ENCODE measurements around the gene MEGF11.

The MEGF11 gene

DNA sequence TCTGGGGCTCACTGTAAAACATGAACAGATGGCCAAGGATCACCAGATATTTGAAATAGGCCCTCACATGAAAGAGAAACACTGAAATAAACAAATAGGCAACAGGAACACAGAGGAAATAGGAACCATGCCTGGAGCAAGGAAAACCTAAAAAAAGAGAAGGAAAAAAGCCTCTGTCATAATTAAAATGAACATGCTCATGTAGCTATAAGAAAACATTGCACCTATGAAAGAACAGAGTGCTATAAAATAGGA, 281.9 kb downstream of the MEGF11 start:
- H3K36me3 ChIP-seq (ENCODE audit: control insufficient read depth, insufficient read depth, low read length), result no peaks in the 10 kb centered on the region
- no peaks in the 10 kb centered on the region for H3K9me3 ChIP-seq (ENCODE audit: control insufficient read depth, insufficient read depth, low read length)
- H3K4me3 ChIP-seq (ENCODE audit: low read depth, low read length), result no peak overlapping the region
- H3K4me1 ChIP-seq (ENCODE audit: control insufficient read depth, insufficient read depth, low read length), result peaks cover 7% of the 10 kb centered on the region
- no peaks in the 10 kb centered on the region for H3K27me3 ChIP-seq (ENCODE audit: control insufficient read depth, insufficient read depth, low read length)
- no peak overlapping the region for H3K9ac ChIP-seq (ENCODE audit: low read depth, low read length)

DNA sequence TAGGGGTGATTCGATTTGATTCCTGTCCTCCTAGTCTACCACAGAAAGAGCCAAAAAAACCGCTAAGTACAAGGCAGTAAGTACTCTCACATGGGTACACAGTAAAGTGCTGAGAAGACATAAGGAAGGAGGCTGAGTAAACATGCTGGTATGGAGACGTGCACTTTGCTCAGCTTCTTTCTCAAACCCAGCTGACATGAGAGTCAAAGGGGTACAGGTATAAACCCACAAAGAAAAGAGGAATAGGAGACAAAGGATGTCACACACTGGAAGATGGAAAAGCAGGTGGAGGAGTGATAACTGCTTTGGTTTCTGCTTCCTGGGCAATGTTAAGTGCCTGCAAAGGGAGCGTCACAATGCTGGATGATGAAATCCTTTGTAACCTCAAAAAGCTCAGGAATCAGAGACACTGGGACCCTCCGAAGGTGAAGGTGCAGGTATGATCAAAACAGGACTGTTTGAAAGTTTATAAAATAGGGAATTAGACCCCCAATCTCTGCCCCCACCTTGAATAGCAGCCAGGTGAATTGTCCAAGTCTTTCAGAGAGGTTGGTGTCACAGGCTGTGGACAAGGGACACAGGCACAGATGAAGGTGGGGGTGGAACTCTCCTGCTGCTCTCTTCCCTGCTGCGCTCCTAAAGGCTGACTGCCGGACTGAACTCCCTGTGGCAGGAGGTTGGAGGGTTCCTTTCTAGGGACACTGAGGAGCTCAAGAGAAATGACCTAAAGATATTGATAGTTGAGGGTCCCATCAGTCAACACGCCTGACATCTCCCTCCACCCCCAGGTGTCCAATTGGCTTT, 282.4 kb downstream of the MEGF11 start:
- H3K9me3 ChIP-seq (ENCODE audit: control insufficient read depth, insufficient read depth, low read length), result no peaks in the 10 kb centered on the region
- H3K27me3 ChIP-seq (ENCODE audit: control insufficient read depth, insufficient read depth, low read length), result no peaks in the 10 kb centered on the region
- peaks cover 7% of the 10 kb centered on the region for H3K4me1 ChIP-seq (ENCODE audit: control insufficient read depth, insufficient read depth, low read length)
- no peaks in the 10 kb centered on the region for H3K36me3 ChIP-seq (ENCODE audit: control insufficient read depth, insufficient read depth, low read length)
- H3K9ac ChIP-seq (ENCODE audit: low read depth, low read length), result no peak overlapping the region
- H3K4me3 ChIP-seq (ENCODE audit: low read depth, low read length), result no peak overlapping the region

GRCh38 chr15:65969865-65970816, 283.4 kb downstream of the MEGF11 start:
- H3K9me3 ChIP-seq (ENCODE audit: control insufficient read depth, insufficient read depth, low read length), result no peaks in the 10 kb centered on the region
- no peaks in the 10 kb centered on the region for H3K36me3 ChIP-seq (ENCODE audit: control insufficient read depth, insufficient read depth, low read length)
- peaks cover 7% of the 10 kb centered on the region for H3K4me1 ChIP-seq (ENCODE audit: control insufficient read depth, insufficient read depth, low read length)
- H3K9ac ChIP-seq (ENCODE audit: low read depth, low read length), result no peak overlapping the region
- H3K27me3 ChIP-seq (ENCODE audit: control insufficient read depth, insufficient read depth, low read length), result no peaks in the 10 kb centered on the region
- no peak overlapping the region for H3K4me3 ChIP-seq (ENCODE audit: low read depth, low read length)

GRCh38 chr15:65968511-65968910, 285.0 kb downstream of the MEGF11 start:
- no peaks in the 10 kb centered on the region for H3K9me3 ChIP-seq (ENCODE audit: control insufficient read depth, insufficient read depth, low read length)
- H3K4me3 ChIP-seq (ENCODE audit: low read depth, low read length), result no peak overlapping the region
- no peak overlapping the region for H3K9ac ChIP-seq (ENCODE audit: low read depth, low read length)
- no peaks in the 10 kb centered on the region for H3K27me3 ChIP-seq (ENCODE audit: control insufficient read depth, insufficient read depth, low read length)
- no peaks in the 10 kb centered on the region for H3K36me3 ChIP-seq (ENCODE audit: control insufficient read depth, insufficient read depth, low read length)
- H3K4me1 ChIP-seq (ENCODE audit: control insufficient read depth, insufficient read depth, low read length), result peaks cover 4% of the 10 kb centered on the region

DNA sequence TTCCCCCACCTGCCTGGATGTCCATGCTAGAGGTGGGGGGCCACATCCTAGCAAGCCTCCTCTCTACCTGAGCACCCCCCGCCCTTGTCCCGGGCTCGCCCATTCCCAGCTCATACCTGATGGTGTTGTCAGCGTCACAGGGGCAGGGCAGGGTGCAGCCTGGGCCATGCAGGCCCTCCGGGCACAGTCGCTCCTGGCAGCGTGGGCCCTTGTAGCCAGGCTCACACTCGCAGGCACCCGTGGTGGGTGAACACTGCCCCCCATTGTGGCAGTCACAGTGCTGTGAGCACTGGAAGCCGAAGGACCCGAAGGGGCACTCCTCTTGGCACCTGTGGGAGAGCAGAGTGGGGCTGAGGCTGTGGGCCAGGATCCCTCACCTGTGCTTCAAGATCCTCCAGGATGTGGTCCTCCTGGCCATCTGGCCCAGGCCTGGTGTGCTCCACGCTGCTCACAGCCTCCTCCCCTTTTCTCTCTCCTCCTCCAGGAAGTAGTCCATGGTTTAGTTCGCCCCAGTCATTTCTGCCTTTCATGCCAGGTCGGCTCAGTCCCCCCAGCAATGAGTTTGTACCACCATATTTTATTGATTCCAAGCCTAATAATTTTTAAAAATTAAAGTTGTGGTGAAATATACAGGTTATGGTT, 288.6 kb downstream of the MEGF11 start:
- no peaks in the 10 kb centered on the region for H3K4me1 ChIP-seq (ENCODE audit: control insufficient read depth, insufficient read depth, low read length)
- H3K27me3 ChIP-seq (ENCODE audit: control insufficient read depth, insufficient read depth, low read length), result no peaks in the 10 kb centered on the region
- H3K36me3 ChIP-seq (ENCODE audit: control insufficient read depth, insufficient read depth, low read length), result no peaks in the 10 kb centered on the region
- no peak overlapping the region for H3K9ac ChIP-seq (ENCODE audit: low read depth, low read length)
- H3K4me3 ChIP-seq (ENCODE audit: low read depth, low read length), result no peak overlapping the region
- no peaks in the 10 kb centered on the region for H3K9me3 ChIP-seq (ENCODE audit: control insufficient read depth, insufficient read depth, low read length)

GRCh38 chr15:65963911-65964482, 289.6 kb downstream of the MEGF11 start:
- H3K9ac ChIP-seq (ENCODE audit: low read depth, low read length), result no peak overlapping the region
- H3K36me3 ChIP-seq (ENCODE audit: control insufficient read depth, insufficient read depth, low read length), result no peaks in the 10 kb centered on the region
- H3K4me3 ChIP-seq (ENCODE audit: low read depth, low read length), result no peak overlapping the region
- no peaks in the 10 kb centered on the region for H3K9me3 ChIP-seq (ENCODE audit: control insufficient read depth, insufficient read depth, low read length)
- no peaks in the 10 kb centered on the region for H3K4me1 ChIP-seq (ENCODE audit: control insufficient read depth, insufficient read depth, low read length)
- no peaks in the 10 kb centered on the region for H3K27me3 ChIP-seq (ENCODE audit: control insufficient read depth, insufficient read depth, low read length)

DNA sequence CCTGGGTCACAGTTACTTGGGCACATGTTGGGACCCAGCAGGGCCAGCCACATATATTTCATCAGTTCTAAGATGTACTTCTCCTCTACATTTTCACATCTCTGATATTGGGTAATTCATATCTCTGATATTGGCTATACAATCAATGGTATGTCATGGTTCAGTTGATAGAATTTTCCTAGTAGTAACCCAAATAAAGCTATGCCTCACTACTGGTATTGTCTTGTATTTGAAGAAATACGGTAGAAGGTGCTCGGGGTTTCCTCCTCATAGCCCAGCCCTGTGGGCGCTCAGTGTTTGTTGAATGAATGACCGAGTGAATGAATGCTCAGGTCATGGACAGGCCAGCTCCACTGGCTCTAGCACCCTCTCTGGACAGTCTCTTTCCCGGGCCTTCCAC, 290.2 kb downstream of the MEGF11 start:
- H3K4me3 ChIP-seq (ENCODE audit: low read depth, low read length), result no peak overlapping the region
- H3K27me3 ChIP-seq (ENCODE audit: control insufficient read depth, insufficient read depth, low read length), result no peaks in the 10 kb centered on the region
- H3K9me3 ChIP-seq (ENCODE audit: control insufficient read depth, insufficient read depth, low read length), result no peaks in the 10 kb centered on the region
- H3K36me3 ChIP-seq (ENCODE audit: control insufficient read depth, insufficient read depth, low read length), result no peaks in the 10 kb centered on the region
- no peaks in the 10 kb centered on the region for H3K4me1 ChIP-seq (ENCODE audit: control insufficient read depth, insufficient read depth, low read length)
- H3K9ac ChIP-seq (ENCODE audit: low read depth, low read length), result no peak overlapping the region

DNA sequence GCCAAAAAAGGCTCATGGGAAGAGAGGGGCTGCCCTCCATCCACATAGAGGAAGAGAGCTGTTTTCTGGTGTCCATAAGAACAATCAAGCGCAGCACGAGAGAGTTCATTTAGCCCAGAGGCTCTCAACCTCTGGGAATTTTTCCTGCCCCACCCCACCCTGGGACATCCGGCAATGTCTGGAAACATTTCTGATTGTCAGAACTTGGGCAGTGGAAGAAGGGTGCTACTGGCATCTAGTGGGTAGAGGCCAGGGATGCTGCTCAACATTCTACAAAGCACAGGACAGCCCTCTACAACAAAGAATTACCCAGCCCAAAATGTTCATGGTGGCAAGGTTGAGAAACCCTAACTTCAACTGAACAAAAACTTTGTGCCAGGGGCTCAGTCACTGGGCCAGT, 291.4 kb downstream of the MEGF11 start:
- Histone ChIP-seq H3K4me3 (ENCODE audit: low read depth, low read length) (no peak overlapping the region), H3K27me3 (ENCODE audit: control insufficient read depth, insufficient read depth, low read length) (no peaks in the 10 kb centered on the region), H3K9ac (ENCODE audit: low read depth, low read length) (no peak overlapping the region), H3K36me3 (ENCODE audit: control insufficient read depth, insufficient read depth, low read length) (no peaks in the 10 kb centered on the region), H3K9me3 (ENCODE audit: control insufficient read depth, insufficient read depth, low read length) (no peaks in the 10 kb centered on the region), H3K4me1 (ENCODE audit: control insufficient read depth, insufficient read depth, low read length) (no peaks in the 10 kb centered on the region)

GRCh38 chr15:65960586-65960985, 293.0 kb downstream of the MEGF11 start:
- no peaks in the 10 kb centered on the region for H3K9me3 ChIP-seq (ENCODE audit: control insufficient read depth, insufficient read depth, low read length)
- peaks cover 2% of the 10 kb centered on the region for H3K4me1 ChIP-seq (ENCODE audit: control insufficient read depth, insufficient read depth, low read length)
- no peak overlapping the region for H3K4me3 ChIP-seq (ENCODE audit: low read depth, low read length)
- H3K9ac ChIP-seq (ENCODE audit: low read depth, low read length), result no peak overlapping the region
- H3K27me3 ChIP-seq (ENCODE audit: control insufficient read depth, insufficient read depth, low read length), result no peaks in the 10 kb centered on the region
- H3K36me3 ChIP-seq (ENCODE audit: control insufficient read depth, insufficient read depth, low read length), result no peaks in the 10 kb centered on the region

DNA sequence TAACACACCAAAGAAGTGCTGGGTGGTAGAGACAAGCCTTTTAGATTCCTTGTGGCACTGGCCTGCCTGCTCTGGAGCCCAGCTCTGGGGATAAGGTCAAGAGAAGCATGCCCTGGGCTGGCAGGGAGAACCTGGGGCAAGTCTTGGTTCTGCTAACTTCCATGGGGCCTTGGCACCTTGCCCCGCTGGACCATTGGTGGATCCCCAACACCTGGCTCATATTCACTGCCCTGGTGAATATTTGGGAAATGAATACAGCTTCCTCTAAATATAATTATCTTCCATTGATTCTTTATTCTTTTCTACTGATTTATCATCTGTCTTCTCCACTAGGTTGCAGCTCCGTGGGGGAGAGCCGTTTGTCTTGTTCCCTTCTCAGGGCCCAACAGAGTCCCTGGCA, 294.7 kb downstream of the MEGF11 start:
- H3K27me3 ChIP-seq (ENCODE audit: control insufficient read depth, insufficient read depth, low read length), result no peaks in the 10 kb centered on the region

GRCh38 chr15:65957451-65957850, 296.1 kb downstream of the MEGF11 start:
- Histone ChIP-seq H3K27me3 (ENCODE audit: control insufficient read depth, insufficient read depth, low read length) (no peaks in the 10 kb centered on the region), H3K36me3 (ENCODE audit: control insufficient read depth, insufficient read depth, low read length) (no peaks in the 10 kb centered on the region)

More for the DNA sequence above, 294.7 kb downstream of the MEGF11 start:
- H3K9me3 ChIP-seq (ENCODE audit: control insufficient read depth, insufficient read depth, low read length), result no peaks in the 10 kb centered on the region
- no peak overlapping the region for H3K9ac ChIP-seq (ENCODE audit: low read depth, low read length)
- H3K36me3 ChIP-seq (ENCODE audit: control insufficient read depth, insufficient read depth, low read length), result no peaks in the 10 kb centered on the region
- H3K4me3 ChIP-seq (ENCODE audit: low read depth, low read length), result no peak overlapping the region
- H3K4me1 ChIP-seq (ENCODE audit: control insufficient read depth, insufficient read depth, low read length), result peaks cover 6% of the 10 kb centered on the region

More at GRCh38 chr15:65957451-65957850, 296.1 kb downstream of the MEGF11 start:
- Histone ChIP-seq H3K4me3 (ENCODE audit: low read depth, low read length) (no peak overlapping the region), H3K9me3 (ENCODE audit: control insufficient read depth, insufficient read depth, low read length) (no peaks in the 10 kb centered on the region), H3K9ac (ENCODE audit: low read depth, low read length) (no peak overlapping the region), H3K4me1 (ENCODE audit: control insufficient read depth, insufficient read depth, low read length) (peaks cover 14% of the 10 kb centered on the region)
